Hepatocyte (in vitro differentiated cells): Measurements from ENCODE around the gene SHISA4. TPM values are rescaled to one million over a fixed set of nuclear protein-coding genes. Genes with fewer than 3 reads are reported as not detected.

Experiments used
- DNase-seq: peaks from one replicate; pipeline ENCODE4 v3.0.0-alpha.2; 2016; ENCODE audit warnings: low spot score
- H2AFZ ChIP-seq: fragments of 200-600 bp; sonication (generic); 2 replicates; pipeline ENCODE4 v1.6.0; 2016; ENCODE audit warnings: antibody characterized with exemption, mild to moderate bottlenecking
- H3K27ac ChIP-seq: fragments of 200-600 bp; sonication (generic); 2 replicates; pipeline ENCODE4 v1.5.1; 2016; ENCODE audit warnings: mild to moderate bottlenecking
- H3K27me3 ChIP-seq: fragments of 200-600 bp; sonication (generic); 2 replicates; pipeline ENCODE4 v1.6.1; 2016
- H3K36me3 ChIP-seq: fragments of 200-600 bp; sonication (generic); replicated peaks from 2 replicates; pipeline ENCODE4 v1.5.1; 2016; ENCODE audit warnings: low read depth; ENCODE audit not compliant: insufficient read depth
- H3K4me1 ChIP-seq: fragments of 200-600 bp; sonication (generic); 2 replicates; pipeline ENCODE4 v1.5.1; 2016; ENCODE audit warnings: mild to moderate bottlenecking, moderate library complexity; ENCODE audit not compliant: insufficient read depth
- H3K4me2 ChIP-seq: fragments of 200-600 bp; sonication (generic); 2 replicates; pipeline ENCODE4 v1.6.0; 2016
- H3K4me3 ChIP-seq: fragments of 200-600 bp; sonication (generic); 2 replicates; pipeline ENCODE4 v1.5.1; 2016; ENCODE audit warnings: mild to moderate bottlenecking
- H3K79me2 ChIP-seq: fragments of 200-600 bp; sonication (generic); 2 replicates; pipeline ENCODE4 v1.6.0; 2017; ENCODE audit warnings: mild to moderate bottlenecking
- H3K9me2 ChIP-seq: fragments of 200-600 bp; sonication (generic); replicated peaks from 2 replicates; pipeline ENCODE4 v1.6.0; 2017; ENCODE audit warnings: mild to moderate bottlenecking; ENCODE audit not compliant: insufficient read depth
- H3K9me3 ChIP-seq: fragments of 200-600 bp; sonication (generic); 2 replicates; pipeline ENCODE4 v1.5.1; 2016; ENCODE audit warnings: low read depth, mild to moderate bottlenecking
- H4K20me1 ChIP-seq: fragments of 200-600 bp; sonication (generic); 2 replicates; pipeline ENCODE4 v1.6.0; 2016; ENCODE audit warnings: mild to moderate bottlenecking; ENCODE audit not compliant: insufficient read depth, poor library complexity, severe bottlenecking
- EZH2 ChIP-seq: fragments of 200-600 bp; sonication (generic); IDR thresholded peaks from 2 replicates; pipeline ENCODE4 v1.6.1; 2016; ENCODE audit warnings: antibody characterized with exemption, mild to moderate bottlenecking, borderline replicate concordance
- EZH2phosphoT487 ChIP-seq: fragments of 200-600 bp; sonication (generic); IDR thresholded peaks from one replicate; pipeline ENCODE4 v1.6.1; 2018; ENCODE audit warnings: antibody characterized with exemption, mild to moderate bottlenecking, low read depth, moderate library complexity; ENCODE audit not compliant: unreplicated experiment, severe bottlenecking
- WGBS: methylation state at CpG from one replicate; pipeline ENCODE4 v1.1.6; 2016; ENCODE audit warnings: low lambda C conversion rate; ENCODE audit errors: missing lambda C conversion rate; 5-methylcytosine and 5-hydroxymethylcytosine counted together
- polyA plus RNA-seq: library from polyadenylated mRNA; unstranded; fragments of >200 nt; fragmentation: Nextera tagmentation; extraction: Ambion mirVana; gene quantifications from 2 replicates; pipeline ENCODE4 v1.2.1, GENCODE V29; 2016
- total RNA-seq: library from RNA; depleted of rRNA; stranded (reverse); fragments of >200 nt; gene quantifications from 2 replicates; pipeline ENCODE4 v1.2.3, GENCODE V29; 2014
- TF ChIP-seq, protein P1 (sequence below): fragments of 200-600 bp; sonication (generic); IDR thresholded peaks from 2 replicates; pipeline ENCODE4 v1.5.1; 2016; ENCODE audit warnings: antibody characterized with exemption, mild to moderate bottlenecking; ENCODE audit not compliant: poor library complexity

The SHISA4 gene
- total and polyA plus RNA-seq, 2 experiments from 2014 or later = 10.2 to 24.0 TPM

GRCh38 chr1:201847150-201847549 lies 41.5 kb upstream of the SHISA4 start:
- DNase-seq = no peak
- H3K9me2 ChIP-seq = no peaks in the 10 kb centered on the region
- peaks cover 56% of the 10 kb centered on the region for H3K79me2 ChIP-seq
- H3K9me3 ChIP-seq = no peaks in the 10 kb centered on the region
- no peak overlapping the region for H3K4me2 ChIP-seq
- H3K27me3 ChIP-seq = no peaks in the 10 kb centered on the region
- WGBS = 79% methylated on average over 1 of the region's 1 CpG
- peaks cover 3% of the 10 kb centered on the region for H4K20me1 ChIP-seq
- TF ChIP-seq EZH2 = no peak
- TF ChIP-seq, protein P1, sequence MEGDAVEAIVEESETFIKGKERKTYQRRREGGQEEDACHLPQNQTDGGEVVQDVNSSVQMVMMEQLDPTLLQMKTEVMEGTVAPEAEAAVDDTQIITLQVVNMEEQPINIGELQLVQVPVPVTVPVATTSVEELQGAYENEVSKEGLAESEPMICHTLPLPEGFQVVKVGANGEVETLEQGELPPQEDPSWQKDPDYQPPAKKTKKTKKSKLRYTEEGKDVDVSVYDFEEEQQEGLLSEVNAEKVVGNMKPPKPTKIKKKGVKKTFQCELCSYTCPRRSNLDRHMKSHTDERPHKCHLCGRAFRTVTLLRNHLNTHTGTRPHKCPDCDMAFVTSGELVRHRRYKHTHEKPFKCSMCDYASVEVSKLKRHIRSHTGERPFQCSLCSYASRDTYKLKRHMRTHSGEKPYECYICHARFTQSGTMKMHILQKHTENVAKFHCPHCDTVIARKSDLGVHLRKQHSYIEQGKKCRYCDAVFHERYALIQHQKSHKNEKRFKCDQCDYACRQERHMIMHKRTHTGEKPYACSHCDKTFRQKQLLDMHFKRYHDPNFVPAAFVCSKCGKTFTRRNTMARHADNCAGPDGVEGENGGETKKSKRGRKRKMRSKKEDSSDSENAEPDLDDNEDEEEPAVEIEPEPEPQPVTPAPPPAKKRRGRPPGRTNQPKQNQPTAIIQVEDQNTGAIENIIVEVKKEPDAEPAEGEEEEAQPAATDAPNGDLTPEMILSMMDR = no peak
- TF ChIP-seq EZH2phosphoT487 = no peak
- H2AFZ ChIP-seq = no peak overlapping the region
- no peaks in the 10 kb centered on the region for H3K4me1 ChIP-seq
- no peaks in the 10 kb centered on the region for H3K36me3 ChIP-seq
- no peak overlapping the region for H3K4me3 ChIP-seq
- H3K27ac ChIP-seq = no peak overlapping the region

- no peaks in the 10 kb centered on the region for H3K27me3 ChIP-seq
Observed at GRCh38 chr1:201848230-201848629, 40.5 kb upstream of the SHISA4 start.

GRCh38 chr1:201849372-201850052 lies 39.2 kb upstream of the SHISA4 start:
- DNase-seq = no peak
- H3K27ac ChIP-seq = peak overlapping the region; percentile 12
- no peaks in the 10 kb centered on the region for H3K36me3 ChIP-seq
- H3K4me1 ChIP-seq = no peaks in the 10 kb centered on the region
- H3K9me3 ChIP-seq = no peaks in the 10 kb centered on the region
- H3K9me2 ChIP-seq = no peaks in the 10 kb centered on the region
- TF ChIP-seq EZH2phosphoT487 (no peak), EZH2 (no peak)
- TF ChIP-seq, protein P1 = no peak
- no peak overlapping the region for H2AFZ ChIP-seq
- H3K27me3 ChIP-seq = no peaks in the 10 kb centered on the region
- no peak overlapping the region for H3K4me2 ChIP-seq
- no peak overlapping the region for H3K4me3 ChIP-seq
- H3K79me2 ChIP-seq = peaks cover 34% of the 10 kb centered on the region
- 91% methylated on average over 2 of the region's 2 CpGs for WGBS
- peaks cover 3% of the 10 kb centered on the region for H4K20me1 ChIP-seq

More at GRCh38 chr1:201848230-201848629, 40.5 kb upstream of the SHISA4 start:
- Histone ChIP-seq H3K9me2 (no peaks in the 10 kb centered on the region), H3K4me2 (no peak overlapping the region), H2AFZ (no peak overlapping the region), H3K79me2 (peaks cover 45% of the 10 kb centered on the region), H4K20me1 (peaks cover 3% of the 10 kb centered on the region), H3K9me3 (no peaks in the 10 kb centered on the region), H3K4me3 (no peak overlapping the region), H3K27ac (peak overlapping the region; percentile 24), H3K36me3 (no peaks in the 10 kb centered on the region), H3K4me1 (no peaks in the 10 kb centered on the region)
- DNase-seq = no peak
- TF ChIP-seq, protein P1 = no peak
- TF ChIP-seq EZH2 (no peak), EZH2phosphoT487 (no peak)
- 95% methylated on average over 6 of the region's 6 CpGs for WGBS
